Measurements from ENCODE around the gene GPX7. TPM values are rescaled to one million over a fixed set of nuclear protein-coding genes. Genes with fewer than 3 reads are reported as not detected.

GPX7 gene
- total RNA-seq, 2 donors from 2014 or later, result 17.8 to 23.7 TPM

DNA sequence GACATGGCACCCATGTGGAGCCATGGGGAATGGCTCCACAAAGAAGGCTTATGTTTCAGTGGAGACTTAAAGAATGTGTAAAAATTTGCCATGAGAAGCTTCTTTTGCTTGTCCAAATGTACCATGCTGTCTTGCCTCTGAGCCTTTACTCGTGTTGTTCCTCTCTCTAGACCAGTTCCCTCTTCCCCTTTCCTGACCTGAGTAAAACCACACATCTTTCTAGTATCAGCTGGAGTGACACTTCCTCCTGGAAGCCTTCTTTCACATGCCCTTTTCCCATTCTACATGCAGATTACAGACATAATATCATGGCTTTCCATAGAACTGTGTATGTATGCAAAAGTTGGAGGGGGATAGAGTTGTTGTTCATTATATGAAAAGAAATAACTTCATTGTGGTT is 13.6 kb upstream of the GPX7 start:
- Histone ChIP-seq H3K9ac (ENCODE audit: extremely low read depth, low read length, poor library complexity, severe bottlenecking) (no peak overlapping the region), H3K9me3 (ENCODE audit: control insufficient read depth, low read length) (no peaks in the 10 kb centered on the region), H3K4me3 (ENCODE audit: low read length) (no peak overlapping the region), H3K4me1 (ENCODE audit: control insufficient read depth, insufficient read depth, low read length) (no peaks in the 10 kb centered on the region), H3K36me3 (ENCODE audit: control insufficient read depth, insufficient read depth, low read length) (no peaks in the 10 kb centered on the region), H3K27ac (ENCODE audit: low read depth, low read length) (no peak overlapping the region), H3K27me3 (ENCODE audit: control insufficient read depth, insufficient read depth, low read length, poor library complexity, severe bottlenecking) (no peaks in the 10 kb centered on the region)
- Mint-ChIP-seq H3K36me3 (ENCODE audit: low read depth) (no peaks in the 10 kb centered on the region), H3K4me1 (peaks cover 1% of the 10 kb centered on the region), H3K27me3 (ENCODE audit: insufficient read depth) (peaks cover 1% of the 10 kb centered on the region), H3K9me3 (no peaks in the 10 kb centered on the region), H3K4me3 (no peak overlapping the region), H3K27ac (no peak overlapping the region)
- no peak for DNase-seq
- TF ChIP-seq, protein P1, sequence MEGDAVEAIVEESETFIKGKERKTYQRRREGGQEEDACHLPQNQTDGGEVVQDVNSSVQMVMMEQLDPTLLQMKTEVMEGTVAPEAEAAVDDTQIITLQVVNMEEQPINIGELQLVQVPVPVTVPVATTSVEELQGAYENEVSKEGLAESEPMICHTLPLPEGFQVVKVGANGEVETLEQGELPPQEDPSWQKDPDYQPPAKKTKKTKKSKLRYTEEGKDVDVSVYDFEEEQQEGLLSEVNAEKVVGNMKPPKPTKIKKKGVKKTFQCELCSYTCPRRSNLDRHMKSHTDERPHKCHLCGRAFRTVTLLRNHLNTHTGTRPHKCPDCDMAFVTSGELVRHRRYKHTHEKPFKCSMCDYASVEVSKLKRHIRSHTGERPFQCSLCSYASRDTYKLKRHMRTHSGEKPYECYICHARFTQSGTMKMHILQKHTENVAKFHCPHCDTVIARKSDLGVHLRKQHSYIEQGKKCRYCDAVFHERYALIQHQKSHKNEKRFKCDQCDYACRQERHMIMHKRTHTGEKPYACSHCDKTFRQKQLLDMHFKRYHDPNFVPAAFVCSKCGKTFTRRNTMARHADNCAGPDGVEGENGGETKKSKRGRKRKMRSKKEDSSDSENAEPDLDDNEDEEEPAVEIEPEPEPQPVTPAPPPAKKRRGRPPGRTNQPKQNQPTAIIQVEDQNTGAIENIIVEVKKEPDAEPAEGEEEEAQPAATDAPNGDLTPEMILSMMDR (conservative IDR thresholded peaks at IDR 0.05), result no peak
- WGBS, 2 experiments (ENCODE audit: insufficient coverage in 1 of 2, insufficient read length in 1 of 2), result 89 to 100% methylated on average over 1 of the region's 1 CpG

GRCh38 chr1:52590266-52590665 is 11.9 kb upstream of the GPX7 start:
- no peaks in the 10 kb centered on the region for H3K9me3 ChIP-seq (ENCODE audit: control insufficient read depth, low read length)
- DNase-seq, result no peak
- no peaks in the 10 kb centered on the region for H3K27me3 ChIP-seq (ENCODE audit: control insufficient read depth, insufficient read depth, low read length, poor library complexity, severe bottlenecking)
- Mint-ChIP-seq H3K36me3 (ENCODE audit: low read depth) (no peaks in the 10 kb centered on the region), H3K4me3 (no peak overlapping the region), H3K4me1 (peaks cover 7% of the 10 kb centered on the region), H3K27me3 (ENCODE audit: insufficient read depth) (peaks cover 1% of the 10 kb centered on the region), H3K9me3 (no peaks in the 10 kb centered on the region), H3K27ac (no peak overlapping the region)
- 0 to 66% methylated on average over 1 to 6 of the region's 6 CpGs for WGBS, 2 experiments (ENCODE audit: insufficient coverage in 1 of 2, insufficient read length in 1 of 2)
- H3K27ac ChIP-seq (ENCODE audit: low read depth, low read length), result peak overlapping the region; percentile 67
- no peak overlapping the region for H3K4me3 ChIP-seq (ENCODE audit: low read length)
- no peaks in the 10 kb centered on the region for H3K4me1 ChIP-seq (ENCODE audit: control insufficient read depth, insufficient read depth, low read length)
- no peaks in the 10 kb centered on the region for H3K36me3 ChIP-seq (ENCODE audit: control insufficient read depth, insufficient read depth, low read length)
- TF ChIP-seq, protein P1 (conservative IDR thresholded peaks at IDR 0.05), result no peak
- H3K9ac ChIP-seq (ENCODE audit: extremely low read depth, low read length, poor library complexity, severe bottlenecking), result no peak overlapping the region

- Histone ChIP-seq H3K36me3 (ENCODE audit: control insufficient read depth, insufficient read depth, low read length) (no peaks in the 10 kb centered on the region), H3K27ac (ENCODE audit: low read depth, low read length) (no peak overlapping the region), H3K4me1 (ENCODE audit: control insufficient read depth, insufficient read depth, low read length) (no peaks in the 10 kb centered on the region), H3K4me3 (ENCODE audit: low read length) (no peak overlapping the region), H3K9me3 (ENCODE audit: control insufficient read depth, low read length) (no peaks in the 10 kb centered on the region), H3K27me3 (ENCODE audit: control insufficient read depth, insufficient read depth, low read length, poor library complexity, severe bottlenecking) (no peaks in the 10 kb centered on the region), H3K9ac (ENCODE audit: extremely low read depth, low read length, poor library complexity, severe bottlenecking) (no peak overlapping the region)
- H3K36me3 Mint-ChIP-seq (ENCODE audit: low read depth), result no peaks in the 10 kb centered on the region
- DNase-seq, result no peak
- H3K4me3 Mint-ChIP-seq, result no peak overlapping the region
- 90 to 92% methylated on average over 3 to 5 of the region's 5 CpGs for WGBS, 2 experiments (ENCODE audit: insufficient coverage in 1 of 2, insufficient read length in 1 of 2)
- TF ChIP-seq, protein P1 (conservative IDR thresholded peaks at IDR 0.05), result no peak
- no peak overlapping the region for H3K27ac Mint-ChIP-seq
- H3K4me1 Mint-ChIP-seq, result peaks cover 6% of the 10 kb centered on the region
- peaks cover 5% of the 10 kb centered on the region for H3K27me3 Mint-ChIP-seq (ENCODE audit: insufficient read depth)
- no peaks in the 10 kb centered on the region for H3K9me3 Mint-ChIP-seq
Observed at GRCh38 chr1:52592637-52593323, 9.4 kb upstream of the GPX7 start.

Data from endodermal cell (in vitro differentiated cells).